GM23338 (cell line): ENCODE data around the gene CD84. TPM values are rescaled to one million over a fixed set of nuclear protein-coding genes. Genes with fewer than 3 reads are reported as not detected.

Experiments used
- ATAC-seq: fragments of 200-7000 bp; cut with Tn5 transposase; 3 replicates; pipeline ENCODE4 v1.9.1; 2020
- DNase-seq: peaks from one replicate; pipeline ENCODE4 v3.0.0-alpha.2; 2015; ENCODE audit warnings: low spot score
- H2AFZ ChIP-seq: fragments of 200-600 bp; sonication (generic); 2 replicates; pipeline ENCODE4 v1.8.0; 2016; ENCODE audit warnings: antibody characterized with exemption, mild to moderate bottlenecking, moderate library complexity
- H3F3A ChIP-seq: fragments of 200-600 bp; sonication (generic); replicated peaks from 2 replicates; pipeline ENCODE4 v1.8.0; 2017; ENCODE audit warnings: antibody characterized with exemption, mixed run types, low read depth
- H3K27ac ChIP-seq: fragments of 200-600 bp; sonication (generic); 2 replicates; pipeline ENCODE4 v1.6.1; 2016; ENCODE audit warnings: low read depth
- H3K27me3 ChIP-seq: fragments of 200-600 bp; sonication (generic); 2 replicates; pipeline ENCODE4 v1.8.0; 2016; ENCODE audit warnings: mild to moderate bottlenecking, mixed run types, moderate library complexity; ENCODE audit not compliant: insufficient read depth
- H3K36me3 ChIP-seq: fragments of 200-600 bp; sonication (generic); 2 replicates; pipeline ENCODE4 v1.8.0; 2016; ENCODE audit warnings: mild to moderate bottlenecking; ENCODE audit not compliant: insufficient read depth
- H3K4me1 ChIP-seq: fragments of 200-600 bp; sonication (generic); 2 replicates; pipeline ENCODE4 v1.8.0; 2016; ENCODE audit warnings: mild to moderate bottlenecking, moderate library complexity; ENCODE audit not compliant: insufficient read depth
- H3K4me2 ChIP-seq: fragments of 200-600 bp; sonication (generic); 2 replicates; pipeline ENCODE4 v1.7.1; 2017; ENCODE audit warnings: mixed run types
- H3K4me3 ChIP-seq: fragments of 200-600 bp; sonication (generic); 2 replicates; pipeline ENCODE4 v1.6.1; 2016; ENCODE audit warnings: mixed run types
- H3K79me2 ChIP-seq: fragments of 200-600 bp; sonication (generic); replicated peaks from 2 replicates; pipeline ENCODE4 v1.8.0; 2017; ENCODE audit warnings: mild to moderate bottlenecking; ENCODE audit not compliant: insufficient read depth
- H3K9me2 ChIP-seq: fragments of 200-600 bp; sonication (generic); 2 replicates; pipeline ENCODE4 v1.8.0; 2017; ENCODE audit not compliant: insufficient read depth
- H4K20me1 ChIP-seq: fragments of 200-600 bp; sonication (generic); replicated peaks from 2 replicates; pipeline ENCODE4 v1.8.0; 2017; ENCODE audit warnings: mild to moderate bottlenecking; ENCODE audit not compliant: insufficient read depth
- H3K27ac Mint-ChIP-seq: 2 replicates; pipeline ENCODE4 v1.8.0; 2020; ENCODE audit warnings: inconsistent platforms, mild to moderate bottlenecking, moderate library complexity, mixed read lengths
- H3K27me3 Mint-ChIP-seq: 3 replicates; pipeline ENCODE4 v1.8.0; 2022; ENCODE audit warnings: low read depth, mild to moderate bottlenecking, moderate library complexity, mixed read lengths, inconsistent platforms; ENCODE audit not compliant: insufficient read depth, poor library complexity
- H3K36me3 Mint-ChIP-seq: 3 replicates; pipeline ENCODE4 v1.8.0; 2021; ENCODE audit warnings: low read depth, mild to moderate bottlenecking, inconsistent platforms, moderate library complexity, mixed read lengths
- H3K4me1 Mint-ChIP-seq: 3 replicates; pipeline ENCODE4 v1.8.0; 2020; ENCODE audit warnings: mild to moderate bottlenecking, inconsistent platforms, mixed read lengths
- H3K4me3 Mint-ChIP-seq: 3 replicates; pipeline ENCODE4 v1.8.0; 2021; ENCODE audit warnings: moderate library complexity, mild to moderate bottlenecking, inconsistent platforms, mixed read lengths
- H3K9me3 Mint-ChIP-seq: 3 replicates; pipeline ENCODE4 v1.8.0; 2020; ENCODE audit warnings: moderate library complexity, mild to moderate bottlenecking, inconsistent platforms, mixed read lengths
- CREB1 ChIP-seq: fragments of 250-450 bp; sonication (Bioruptor Pico); IDR thresholded peaks from 2 replicates; pipeline ENCODE4 v1.5.0; 2020; ENCODE audit warnings: low read depth, mild to moderate bottlenecking, moderate library complexity
- EZH2 ChIP-seq: fragments of 200-600 bp; sonication (generic); IDR thresholded peaks from one replicate; pipeline ENCODE4 v1.8.0; 2017; ENCODE audit warnings: antibody characterized with exemption, mild to moderate bottlenecking, low read depth; ENCODE audit not compliant: unreplicated experiment
- EZH2phosphoT487 ChIP-seq: fragments of 200-600 bp; sonication (generic); IDR thresholded peaks from one replicate; pipeline ENCODE4 v1.8.1; 2018; ENCODE audit warnings: antibody characterized with exemption; ENCODE audit not compliant: unreplicated experiment
- JUNB ChIP-seq: IDR thresholded peaks from one replicate; pipeline ENCODE4 v1.6.1; 2016; ENCODE audit warnings: antibody characterized with exemption; ENCODE audit not compliant: unreplicated experiment
- REST ChIP-seq: IDR thresholded peaks from one replicate; pipeline ENCODE4 v1.6.1; 2018; ENCODE audit warnings: antibody characterized with exemption; ENCODE audit not compliant: unreplicated experiment
- ZNF331 ChIP-seq: fragments of 250-450 bp; sonication (Bioruptor Pico); IDR thresholded peaks from 2 replicates; pipeline ENCODE4 v1.5.0; 2020; ENCODE audit warnings: low read depth, mild to moderate bottlenecking, moderate library complexity
- ZNF462 ChIP-seq: fragments of 250-450 bp; sonication (Bioruptor Pico); IDR thresholded peaks from 2 replicates; pipeline ENCODE4 v1.5.0; 2020; ENCODE audit warnings: mild to moderate bottlenecking, moderate library complexity
- polyA plus RNA-seq: library from polyadenylated mRNA; unstranded; fragments of >200 nt; fragmentation: Nextera tagmentation; extraction: Ambion mirVana; gene quantifications from 2 replicates; pipeline ENCODE4 v1.2.1, GENCODE V29; 2016
- total RNA-seq: library from RNA; depleted of rRNA; stranded (reverse); fragments of >200 nt; shearing (Covaris generic); gene quantifications from 2 replicates; pipeline ENCODE4 v1.2.3, GENCODE V29; 2014
- TF ChIP-seq, protein P1 (sequence below): IDR thresholded peaks from 2 replicates; pipeline ENCODE4 v1.6.1; 2016; ENCODE audit warnings: antibody characterized with exemption

CD84 gene
- total and polyA plus RNA-seq, 2 experiments from 2014 or later = not detected

- no peak for TF ChIP-seq ZNF462 (CRISPR knock-in tag)
These were observed 45.2 kb upstream of the CD84 start (continued) for GRCh38 chr1:160624464-160624863.

DNA sequence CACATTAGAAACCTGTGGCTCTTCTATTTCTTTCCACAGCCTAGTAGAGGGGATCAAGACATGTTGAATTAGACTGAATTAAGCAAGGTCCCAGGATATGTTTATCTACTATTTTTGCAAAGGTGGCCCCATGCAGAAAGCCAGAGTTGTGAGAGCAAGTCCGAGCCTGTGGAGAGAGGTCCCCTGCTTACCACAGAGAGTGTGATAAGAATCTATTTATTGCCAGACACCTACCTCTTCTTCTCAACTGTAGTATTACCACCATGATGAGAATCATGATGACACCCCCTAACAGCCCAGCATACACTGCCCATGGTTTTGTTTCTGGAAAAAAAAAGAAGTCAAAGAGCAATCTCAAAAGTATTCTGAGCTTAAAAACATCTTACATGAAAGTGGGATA lies 44.6 kb upstream of the CD84 start:
- Histone ChIP-seq H3K9me2 (peaks cover 22% of the 10 kb centered on the region), H3K36me3 (no peaks in the 10 kb centered on the region), H3F3A (no peaks in the 10 kb centered on the region), H3K27ac (no peak overlapping the region), H3K79me2 (no peaks in the 10 kb centered on the region), H3K4me2 (no peak overlapping the region), H3K27me3 (no peaks in the 10 kb centered on the region), H4K20me1 (no peaks in the 10 kb centered on the region), H3K4me3 (no peak overlapping the region), H2AFZ (no peak overlapping the region), H3K4me1 (no peaks in the 10 kb centered on the region)
- Mint-ChIP-seq H3K27ac (no peak overlapping the region), H3K9me3 (peaks cover 4% of the 10 kb centered on the region; the same call in 2 of the 3 replicates), H3K36me3 (no peaks in the 10 kb centered on the region; the same call in 2 of the 3 replicates), H3K4me1 (no peaks in the 10 kb centered on the region; the same call in 2 of the 3 replicates), H3K27me3 (no peaks in the 10 kb centered on the region), H3K4me3 (no peak overlapping the region)
- ATAC-seq (no peak), DNase-seq (no peak)
- TF ChIP-seq, protein P1, sequence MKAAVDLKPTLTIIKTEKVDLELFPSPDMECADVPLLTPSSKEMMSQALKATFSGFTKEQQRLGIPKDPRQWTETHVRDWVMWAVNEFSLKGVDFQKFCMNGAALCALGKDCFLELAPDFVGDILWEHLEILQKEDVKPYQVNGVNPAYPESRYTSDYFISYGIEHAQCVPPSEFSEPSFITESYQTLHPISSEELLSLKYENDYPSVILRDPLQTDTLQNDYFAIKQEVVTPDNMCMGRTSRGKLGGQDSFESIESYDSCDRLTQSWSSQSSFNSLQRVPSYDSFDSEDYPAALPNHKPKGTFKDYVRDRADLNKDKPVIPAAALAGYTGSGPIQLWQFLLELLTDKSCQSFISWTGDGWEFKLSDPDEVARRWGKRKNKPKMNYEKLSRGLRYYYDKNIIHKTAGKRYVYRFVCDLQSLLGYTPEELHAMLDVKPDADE = no peak
- TF ChIP-seq EZH2phosphoT487 (no peak), REST (no peak), JUNB (no peak), ZNF331 (no peak), CREB1 (CRISPR knock-in tag) (no peak), EZH2 (no peak)
